Measurements from ENCODE around the gene ARID2. TPM values are rescaled to one million over a fixed set of nuclear protein-coding genes. Genes with fewer than 3 reads are reported as not detected.

The ARID2 gene
- total RNA-seq, 1 donor from 2014 or later, result 49.7 TPM

GRCh38 chr12:45914090-45914489, 184.6 kb downstream of the ARID2 start:
- TF ChIP-seq CTCF (conservative IDR thresholded peaks at IDR 0.05), result no peak
- DNase-seq (ENCODE audit: extremely low spot score, unreplicated experiment), result no peak
- Mint-ChIP-seq H3K27me3 (no peaks in the 10 kb centered on the region), H3K4me1 (ENCODE audit: unreplicated experiment) (peaks cover 6% of the 10 kb centered on the region), H3K4me3 (no peak overlapping the region), H3K36me3 (peaks cover 4% of the 10 kb centered on the region), H3K27ac (no peak overlapping the region), H3K9me3 (no peaks in the 10 kb centered on the region)

GRCh38 chr12:45915405-45915804, 185.9 kb downstream of the ARID2 start:
- no peak for TF ChIP-seq CTCF (conservative IDR thresholded peaks at IDR 0.05)
- no peak for DNase-seq (ENCODE audit: extremely low spot score, unreplicated experiment)
- Mint-ChIP-seq H3K27me3 (no peaks in the 10 kb centered on the region), H3K4me1 (ENCODE audit: unreplicated experiment) (no peaks in the 10 kb centered on the region), H3K4me3 (no peak overlapping the region), H3K9me3 (no peaks in the 10 kb centered on the region), H3K36me3 (peaks cover 4% of the 10 kb centered on the region), H3K27ac (no peak overlapping the region)

- Mint-ChIP-seq H3K9me3 (no peaks in the 10 kb centered on the region), H3K4me1 (ENCODE audit: unreplicated experiment) (no peaks in the 10 kb centered on the region), H3K27ac (no peak overlapping the region), H3K27me3 (no peaks in the 10 kb centered on the region), H3K36me3 (peaks cover 15% of the 10 kb centered on the region), H3K4me3 (no peak overlapping the region)
- DNase-seq (ENCODE audit: extremely low spot score, unreplicated experiment), result no peak
- no peak for TF ChIP-seq CTCF (conservative IDR thresholded peaks at IDR 0.05)
These were observed 189.3 kb downstream of the ARID2 start for GRCh38 chr12:45918818-45919217.

- no peaks in the 10 kb centered on the region for H3K9me3 Mint-ChIP-seq
- no peak overlapping the region for H3K4me3 Mint-ChIP-seq
- H3K27me3 Mint-ChIP-seq, result no peaks in the 10 kb centered on the region
- H3K4me1 Mint-ChIP-seq (ENCODE audit: unreplicated experiment), result no peaks in the 10 kb centered on the region
- H3K36me3 Mint-ChIP-seq, result peaks cover 42% of the 10 kb centered on the region
- no peak overlapping the region for H3K27ac Mint-ChIP-seq
- TF ChIP-seq CTCF (conservative IDR thresholded peaks at IDR 0.05), result no peak
- DNase-seq (ENCODE audit: extremely low spot score, unreplicated experiment), result no peak
These were observed 198.8 kb downstream of the ARID2 start for GRCh38 chr12:45928309-45928708.

- Mint-ChIP-seq H3K27ac (no peak overlapping the region), H3K9me3 (no peaks in the 10 kb centered on the region), H3K36me3 (peaks cover 39% of the 10 kb centered on the region), H3K4me3 (no peak overlapping the region), H3K4me1 (ENCODE audit: unreplicated experiment) (no peaks in the 10 kb centered on the region), H3K27me3 (no peaks in the 10 kb centered on the region)
- TF ChIP-seq CTCF (conservative IDR thresholded peaks at IDR 0.05), result no peak
- no peak for DNase-seq (ENCODE audit: extremely low spot score, unreplicated experiment)
These were observed 200.9 kb downstream of the ARID2 start for GRCh38 chr12:45930369-45930768.

- H3K36me3 Mint-ChIP-seq, result peaks cover 30% of the 10 kb centered on the region
- no peak overlapping the region for H3K27ac Mint-ChIP-seq
- no peak for DNase-seq (ENCODE audit: extremely low spot score, unreplicated experiment)
- H3K9me3 Mint-ChIP-seq, result no peaks in the 10 kb centered on the region
- H3K4me1 Mint-ChIP-seq (ENCODE audit: unreplicated experiment), result no peaks in the 10 kb centered on the region
- no peaks in the 10 kb centered on the region for H3K27me3 Mint-ChIP-seq
- no peak overlapping the region for H3K4me3 Mint-ChIP-seq
- no peak for TF ChIP-seq CTCF (conservative IDR thresholded peaks at IDR 0.05)
These were observed 204.0 kb downstream of the ARID2 start for GRCh38 chr12:45933504-45933903.
